HG02970 (cell line): ENCODE measurements around the gene NEAT1.

Source experiments
- ATAC-seq: cut with Tn5 transposase; IDR thresholded peaks from one replicate; pipeline ENCODE4 v1.9.1; 2021; ENCODE audit warnings: mild to moderate bottlenecking, moderate library complexity, moderate number of reproducible peaks; ENCODE audit not compliant: unreplicated experiment, low FRiP score

Gene NEAT1

GRCh38 chr11:65422633-65423515, at the start of gene NEAT1:
Gene NEAT1 (plus strand): TSS chr11:65422798.
- peak; percentile 22 for ATAC-seq

- no peak for ATAC-seq
Measured at GRCh38 chr11:65373839-65374580, 48.6 kb upstream of the NEAT1 start.

- no peak for ATAC-seq
Measured at GRCh38 chr11:65375012-65375411, 47.6 kb upstream of the NEAT1 start.

GRCh38 chr11:65376138-65376713, 46.4 kb upstream of the NEAT1 start:
- no peak for ATAC-seq

GRCh38 chr11:65377036-65377435, 45.6 kb upstream of the NEAT1 start:
- no peak for ATAC-seq

- ATAC-seq, result no peak
Measured at GRCh38 chr11:65377777-65378176, 44.8 kb upstream of the NEAT1 start.

- ATAC-seq, result no peak
Measured at GRCh38 chr11:65378208-65378927, 44.2 kb upstream of the NEAT1 start.

- no peak for ATAC-seq
Measured at GRCh38 chr11:65378928-65379638, 43.5 kb upstream of the NEAT1 start.

GRCh38 chr11:65379698-65380459, 42.7 kb upstream of the NEAT1 start:
- no peak for ATAC-seq

- ATAC-seq, result no peak
Measured at GRCh38 chr11:65380460-65381119, 42.0 kb upstream of the NEAT1 start.

- no peak for ATAC-seq
Measured at GRCh38 chr11:65381716-65382032, 40.9 kb upstream of the NEAT1 start.

- peak; percentile 50 for ATAC-seq
Measured at GRCh38 chr11:65382033-65382803, 40.4 kb upstream of the NEAT1 start, which contains the start of gene SLC25A45. Gene SLC25A45 (minus strand): TSS chr11:65382646. CDS start chr11:65381951, 695 bp downstream.

GRCh38 chr11:65382804-65383368, 39.7 kb upstream of the NEAT1 start:
- no peak for ATAC-seq

GRCh38 chr11:65383778-65384177, 38.8 kb upstream of the NEAT1 start:
- no peak for ATAC-seq

GRCh38 chr11:65384301-65384889, 38.2 kb upstream of the NEAT1 start:
- no peak for ATAC-seq

GRCh38 chr11:65386307-65387140, 36.1 kb upstream of the NEAT1 start, which contains the start of gene FRMD8:
Gene FRMD8 (plus strand): TSS chr11:65386637. CDS start chr11:65387037, 400 bp downstream.
- ATAC-seq, result no peak
